ENCODE results near the gene MACROD2.

The MACROD2 gene

DNA sequence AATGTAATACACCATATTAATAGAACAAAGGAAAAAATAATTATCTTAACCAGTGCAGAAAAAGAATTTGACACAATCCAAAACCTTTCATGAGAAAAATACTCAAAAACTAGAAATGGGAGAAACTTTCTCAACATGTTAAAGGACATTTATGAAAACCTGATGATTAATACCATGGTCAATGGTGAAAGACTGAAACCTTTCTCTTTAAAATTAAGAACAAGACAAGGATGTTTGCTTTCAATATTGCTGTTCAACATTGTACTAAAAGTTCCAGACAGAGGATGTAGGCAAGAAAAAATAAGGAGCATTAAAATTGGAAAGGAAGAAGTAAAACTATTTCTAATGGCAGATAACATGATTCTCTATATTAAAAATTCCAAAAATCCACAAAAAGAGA lies 1323.4 kb downstream of the MACROD2 start:
- TF ChIP-seq, protein P1, sequence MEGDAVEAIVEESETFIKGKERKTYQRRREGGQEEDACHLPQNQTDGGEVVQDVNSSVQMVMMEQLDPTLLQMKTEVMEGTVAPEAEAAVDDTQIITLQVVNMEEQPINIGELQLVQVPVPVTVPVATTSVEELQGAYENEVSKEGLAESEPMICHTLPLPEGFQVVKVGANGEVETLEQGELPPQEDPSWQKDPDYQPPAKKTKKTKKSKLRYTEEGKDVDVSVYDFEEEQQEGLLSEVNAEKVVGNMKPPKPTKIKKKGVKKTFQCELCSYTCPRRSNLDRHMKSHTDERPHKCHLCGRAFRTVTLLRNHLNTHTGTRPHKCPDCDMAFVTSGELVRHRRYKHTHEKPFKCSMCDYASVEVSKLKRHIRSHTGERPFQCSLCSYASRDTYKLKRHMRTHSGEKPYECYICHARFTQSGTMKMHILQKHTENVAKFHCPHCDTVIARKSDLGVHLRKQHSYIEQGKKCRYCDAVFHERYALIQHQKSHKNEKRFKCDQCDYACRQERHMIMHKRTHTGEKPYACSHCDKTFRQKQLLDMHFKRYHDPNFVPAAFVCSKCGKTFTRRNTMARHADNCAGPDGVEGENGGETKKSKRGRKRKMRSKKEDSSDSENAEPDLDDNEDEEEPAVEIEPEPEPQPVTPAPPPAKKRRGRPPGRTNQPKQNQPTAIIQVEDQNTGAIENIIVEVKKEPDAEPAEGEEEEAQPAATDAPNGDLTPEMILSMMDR (IDR thresholded peaks at IDR 0.05; ENCODE audit: extremely low read depth, missing control alignments), result no peak
- no peak for DNase-seq (ENCODE audit: low spot score)

DNA sequence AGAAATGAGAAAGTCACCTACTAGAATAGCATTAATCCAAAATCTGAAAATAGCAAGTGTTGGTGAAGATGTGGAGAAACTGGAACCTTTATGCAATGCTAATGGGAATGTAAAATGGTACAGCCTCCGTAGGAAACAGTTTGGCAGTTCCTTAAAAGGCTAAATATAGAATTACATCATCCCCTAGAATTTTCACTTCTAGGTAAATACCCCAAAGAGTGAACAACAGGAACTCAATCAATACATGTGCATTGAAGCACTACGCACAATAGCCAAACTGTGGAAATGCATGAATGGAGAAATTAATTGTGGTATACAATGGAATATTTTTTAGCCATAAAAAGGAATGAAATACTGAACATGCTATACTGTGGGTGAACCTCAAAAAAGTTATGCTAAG lies 1324.1 kb downstream of the MACROD2 start:
- TF ChIP-seq, protein P1 (IDR thresholded peaks at IDR 0.05; ENCODE audit: extremely low read depth, missing control alignments), result no peak
- DNase-seq (ENCODE audit: low spot score), result no peak

DNA sequence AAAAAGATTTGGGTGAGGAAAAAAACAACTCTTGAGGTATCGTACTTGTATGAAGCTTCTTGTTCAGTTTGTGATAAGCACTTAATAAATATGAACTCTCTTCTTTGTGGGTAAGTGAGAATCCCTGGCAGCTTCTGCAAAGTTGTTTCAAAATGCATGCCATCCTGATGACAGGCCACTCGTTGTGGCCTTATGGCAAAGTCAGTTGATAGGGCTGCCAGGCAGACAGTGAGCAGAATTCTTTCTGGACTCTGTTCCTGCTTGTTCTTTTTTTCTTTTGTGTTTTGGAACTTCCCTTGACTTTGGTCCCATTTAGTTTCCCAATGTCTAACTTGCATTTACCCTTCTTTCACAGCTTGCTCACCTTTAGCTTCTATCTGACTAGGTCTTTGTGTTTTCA lies 1325.6 kb downstream of the MACROD2 start:
- no peak for DNase-seq (ENCODE audit: low spot score)
- TF ChIP-seq, protein P1 (IDR thresholded peaks at IDR 0.05; ENCODE audit: extremely low read depth, missing control alignments), result no peak

DNA sequence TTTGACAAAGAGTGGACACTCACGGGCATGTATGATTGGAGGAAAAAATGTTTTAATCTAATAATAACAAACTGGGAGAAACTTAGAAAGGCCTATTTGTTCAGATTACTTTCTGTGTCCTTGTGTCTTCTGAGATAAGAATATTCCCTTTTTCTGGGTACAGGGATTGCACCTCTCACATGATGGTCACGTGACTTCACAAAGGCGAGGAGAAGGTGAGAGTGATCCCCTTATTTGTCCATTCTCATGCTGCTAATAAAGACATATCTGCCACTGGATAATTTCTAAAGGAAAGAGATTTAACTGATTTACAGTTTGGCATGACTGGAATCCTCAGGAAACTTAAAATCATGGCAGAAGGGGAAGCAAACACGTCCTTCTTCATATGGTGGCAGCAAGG lies 1331.8 kb downstream of the MACROD2 start:
- TF ChIP-seq, protein P1 (IDR thresholded peaks at IDR 0.05; ENCODE audit: extremely low read depth, missing control alignments), result no peak
- DNase-seq (ENCODE audit: low spot score), result no peak

DNA sequence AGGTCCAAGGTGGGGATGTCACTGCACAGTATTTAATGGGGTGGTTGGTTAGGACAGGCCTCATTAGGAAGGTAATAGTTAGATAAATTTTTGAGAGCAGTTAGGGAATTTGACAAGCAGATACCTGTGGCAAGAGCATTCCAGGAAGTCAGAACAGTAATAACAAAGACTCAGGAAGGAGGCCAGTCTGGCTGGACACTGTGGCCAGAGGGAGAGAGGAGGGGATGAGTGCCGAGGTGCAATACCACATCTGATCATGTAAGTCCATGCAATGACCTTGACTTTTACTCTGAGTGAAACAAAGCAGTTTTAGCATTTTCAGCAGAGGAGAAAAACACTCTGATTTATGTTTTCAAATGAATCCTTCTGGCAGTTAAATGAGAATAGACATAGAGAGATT lies 1332.8 kb downstream of the MACROD2 start:
- TF ChIP-seq, protein P1 (IDR thresholded peaks at IDR 0.05; ENCODE audit: extremely low read depth, missing control alignments), result no peak
- DNase-seq (ENCODE audit: low spot score), result no peak

DNA sequence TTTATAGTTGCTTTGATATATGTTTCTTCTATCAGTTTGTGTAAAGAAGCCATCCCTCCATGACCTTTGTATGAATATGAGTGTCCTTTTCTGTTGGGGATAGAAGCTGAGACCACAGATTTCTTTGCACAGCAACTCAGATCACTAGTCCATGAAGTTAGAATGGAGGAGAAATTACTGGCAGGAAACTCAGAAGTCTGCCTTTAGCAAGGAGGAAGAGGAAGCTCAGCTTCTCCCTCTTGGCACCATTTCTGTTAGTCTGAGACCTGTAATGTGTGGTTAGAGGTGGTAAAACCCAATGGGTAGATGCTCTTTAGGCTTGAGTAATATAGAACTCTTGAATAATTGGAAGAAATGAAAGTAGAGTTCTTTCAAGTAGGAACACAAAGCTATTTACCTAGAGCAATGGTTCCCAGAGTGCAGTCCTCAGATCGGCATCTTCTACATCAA lies 1337.4 kb downstream of the MACROD2 start:
- DNase-seq (ENCODE audit: low spot score), result peak; percentile 3
- TF ChIP-seq, protein P1 (IDR thresholded peaks at IDR 0.05; ENCODE audit: extremely low read depth, missing control alignments), result no peak

DNA sequence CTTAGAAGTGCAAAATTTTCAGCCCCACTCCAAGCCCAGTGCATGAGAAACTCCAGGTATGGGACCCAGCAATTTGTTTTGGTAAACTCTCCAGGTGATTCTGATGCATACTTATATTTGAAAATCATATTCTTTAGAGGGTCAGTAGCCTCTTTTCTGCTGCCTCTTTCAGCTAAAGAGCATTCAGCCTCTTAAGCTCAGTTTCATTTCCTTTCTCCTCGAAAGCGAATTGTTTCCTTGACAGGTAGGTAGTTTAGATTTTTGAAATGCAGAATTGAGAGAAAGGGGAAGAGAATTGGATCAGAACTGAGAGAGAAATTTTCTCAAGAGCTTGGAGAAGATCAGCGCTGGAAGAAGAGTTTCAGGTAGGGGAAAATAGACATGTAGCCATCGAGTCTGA lies 1337.9 kb downstream of the MACROD2 start:
- TF ChIP-seq, protein P1 (IDR thresholded peaks at IDR 0.05; ENCODE audit: extremely low read depth, missing control alignments), result no peak
- no peak for DNase-seq (ENCODE audit: low spot score)
